GM12864 (cell line): ENCODE data around the gene KCNH4.
A peak's percentile ranks its signal among the peaks of the same experiment; 100 is the strongest.
"Not testable (repeated sequence)": the region's sequence is repeated elsewhere in the genome, so short reads cannot be mapped to it uniquely, and the experiment has no call there.

ENCODE experiments used
- DNase-seq: peaks from one replicate; pipeline ENCODE4 v3.0.0-alpha.2; 2011; ENCODE audit warnings: low read depth
- H3K4me3 ChIP-seq: 2 replicates; pipeline ENCODE4 v1.5.1; 2011; ENCODE audit warnings: mild to moderate bottlenecking, low read depth, low read length, control low read depth
- CTCF ChIP-seq: IDR thresholded peaks from 2 replicates; pipeline ENCODE4 v1.5.1; 2011; ENCODE audit warnings: low read depth, mild to moderate bottlenecking, moderate library complexity, low read length, control low read depth, inconsistent platforms; ENCODE audit errors: missing control alignments

KCNH4 gene

DNA sequence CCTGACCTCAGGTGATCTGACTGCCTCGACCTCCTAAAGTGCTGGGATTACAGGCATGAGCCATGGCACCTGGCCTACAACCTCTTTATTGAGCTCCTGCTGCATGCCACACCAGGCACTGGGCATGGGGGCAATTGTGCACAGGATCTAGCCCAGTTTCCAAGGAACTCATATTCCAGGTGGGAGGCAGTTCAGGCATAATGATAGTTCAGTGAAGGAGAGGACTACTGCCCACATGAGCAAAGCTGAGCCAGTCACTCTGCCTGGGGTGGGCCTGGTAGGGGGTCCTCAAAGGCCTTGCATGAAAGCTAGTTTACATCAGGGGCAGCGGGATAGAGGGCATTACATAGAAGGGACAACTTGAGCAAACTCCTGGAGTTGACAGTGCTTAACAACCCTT, 6.9 kb upstream of the KCNH4 start:
- H3K4me3 ChIP-seq: no peak overlapping the region
- no peak for DNase-seq
- TF ChIP-seq CTCF: no peak

DNA sequence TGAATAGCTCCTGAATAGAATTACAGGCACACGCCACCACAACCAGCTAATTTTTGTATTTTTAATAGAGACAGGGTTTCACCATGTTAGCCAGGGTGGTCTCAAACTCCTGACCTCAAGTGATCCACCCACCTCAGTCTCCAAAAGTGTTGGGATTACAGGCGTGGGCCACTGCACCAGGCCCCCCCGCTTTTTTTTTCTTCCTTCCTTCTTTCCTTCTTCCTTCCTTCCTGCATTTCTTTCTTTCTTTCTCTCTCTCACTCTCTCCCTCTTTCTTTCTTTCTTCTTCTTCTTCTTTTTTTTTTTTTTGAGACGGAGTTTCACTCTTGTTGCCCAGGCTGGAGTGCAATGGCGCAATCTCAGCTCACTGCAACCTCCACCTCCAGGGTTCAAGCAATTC, 5.2 kb upstream of the KCNH4 start:
- DNase-seq, H3K4me3 ChIP-seq: not testable (repeated sequence)

GRCh38 chr17:42185621-42185930, 4.6 kb upstream of the KCNH4 start:
- H3K4me3 ChIP-seq: no peak overlapping the region
- TF ChIP-seq CTCF: no peak
- no peak for DNase-seq

DNA sequence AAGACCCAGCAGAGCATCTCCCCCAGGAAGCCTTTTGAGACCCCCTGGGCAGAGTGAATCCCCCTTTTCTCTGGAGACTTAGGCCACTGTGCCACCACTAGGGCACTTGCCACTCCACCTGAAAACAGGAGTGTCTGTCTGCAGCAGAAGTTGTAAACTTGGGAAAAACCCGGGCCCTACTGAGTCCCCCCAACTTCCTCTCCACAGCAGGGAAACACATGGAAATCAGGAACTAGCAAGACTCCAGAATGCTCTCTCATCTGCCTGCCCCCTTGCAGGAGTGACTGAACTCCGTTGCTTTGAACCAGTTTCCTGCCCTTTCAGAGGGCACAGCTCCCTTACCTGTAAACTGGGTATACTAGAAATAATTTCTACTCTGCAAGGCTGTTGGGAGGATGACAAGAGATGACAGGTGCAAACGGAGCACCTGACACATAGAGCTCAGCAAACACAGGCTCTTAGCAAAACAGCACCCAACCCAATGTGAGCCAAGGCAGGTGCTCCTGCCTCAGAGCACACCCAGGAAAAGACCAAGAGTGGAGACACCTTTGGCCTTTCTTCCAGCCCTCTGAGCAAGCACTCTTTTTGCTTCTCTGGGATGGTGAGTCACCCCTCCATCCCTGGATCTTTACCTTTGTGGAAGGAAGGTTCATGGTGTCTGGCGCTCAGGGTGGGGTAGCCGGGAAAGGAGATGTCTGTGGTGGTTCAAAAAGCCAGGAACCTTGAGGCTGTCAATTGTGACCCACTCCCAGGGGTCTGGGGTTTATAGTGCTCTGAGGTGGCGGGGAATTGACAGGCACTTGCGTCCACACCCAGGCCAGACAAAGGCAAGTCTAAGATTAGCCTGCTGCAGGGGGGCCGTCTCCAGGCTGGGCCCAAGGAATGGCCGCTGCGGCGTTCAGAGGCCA, 4.0 kb upstream of the KCNH4 start, which contains the start of gene HCRT:
Gene HCRT, minus strand, starts transcription at position 740 of the 908 bp plus-strand sequence. Its CDS starts 87 bp downstream, at position 653.
- H3K4me3 ChIP-seq: peak within 1 kb of the TSS; percentile 17; the same call in 1 of the 2 replicates
- no peak for TF ChIP-seq CTCF
- DNase-seq: no peak

DNA sequence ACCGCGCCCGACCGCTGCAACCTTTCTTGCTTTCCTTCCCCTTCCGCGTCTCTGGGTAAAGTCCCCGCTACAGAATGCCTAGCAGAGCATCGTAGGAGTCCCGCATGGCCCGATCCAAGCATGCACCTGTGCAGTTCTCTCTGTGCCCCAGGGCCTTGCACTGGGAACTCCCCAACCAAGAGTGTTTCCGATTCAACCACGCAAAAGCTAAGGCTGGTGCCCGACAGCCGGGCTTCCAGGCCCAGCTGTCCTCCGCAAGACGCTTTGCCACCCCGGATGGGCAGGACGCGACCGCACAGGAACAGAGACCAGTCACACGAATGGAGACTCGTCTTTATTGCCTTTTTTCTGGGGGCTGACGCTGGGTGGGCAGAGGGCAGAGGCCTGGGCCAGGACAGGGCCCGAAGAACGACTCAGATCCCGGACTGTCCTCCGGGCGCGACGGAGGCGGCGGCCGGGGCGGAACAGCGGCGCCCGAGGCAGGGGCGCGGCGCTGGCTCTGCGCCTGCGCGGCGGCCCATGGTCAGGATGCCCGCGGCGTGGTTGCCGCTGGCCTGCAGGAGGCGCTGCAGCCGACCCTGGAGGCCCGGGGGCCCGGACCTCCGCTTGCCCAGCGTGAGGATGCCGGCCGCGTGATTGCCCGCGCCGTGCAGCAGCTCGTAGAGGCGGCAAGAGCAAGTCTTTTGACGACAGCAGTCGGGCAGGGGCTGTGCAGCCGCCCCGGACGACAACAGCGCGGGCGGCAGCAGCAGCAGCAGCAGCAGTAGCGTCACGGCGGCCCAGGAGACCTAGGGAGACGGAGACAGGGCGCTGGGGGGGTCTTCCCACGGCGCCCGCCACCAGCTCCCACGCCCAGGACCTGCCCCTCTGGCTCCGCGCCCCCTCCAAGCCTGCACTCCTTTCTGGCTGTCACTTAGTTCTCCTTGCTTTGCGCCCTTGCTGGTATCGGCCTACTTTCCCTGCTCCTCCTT, 3.1 kb upstream of the KCNH4 start:
- DNase-seq: no peak
- peak overlapping the region; percentile 58 for H3K4me3 ChIP-seq
- peak; percentile 84 for TF ChIP-seq CTCF

GRCh38 chr17:42182927-42183734, 2.2 kb upstream of the KCNH4 start:
- no peak for DNase-seq

More at GRCh38 chr17:42182927-42183734, 2.2 kb upstream of the KCNH4 start:
- no peak for TF ChIP-seq CTCF
- H3K4me3 ChIP-seq: peak overlapping the region; percentile 58
